Measurements from ENCODE around the gene SLC19A3. TPM values are rescaled to one million over a fixed set of nuclear protein-coding genes. Genes with fewer than 3 reads are reported as not detected.

SLC19A3 gene
- total and polyA plus RNA-seq, 2 experiments from 2014 or later = 3.5 to 9.1 TPM

DNA sequence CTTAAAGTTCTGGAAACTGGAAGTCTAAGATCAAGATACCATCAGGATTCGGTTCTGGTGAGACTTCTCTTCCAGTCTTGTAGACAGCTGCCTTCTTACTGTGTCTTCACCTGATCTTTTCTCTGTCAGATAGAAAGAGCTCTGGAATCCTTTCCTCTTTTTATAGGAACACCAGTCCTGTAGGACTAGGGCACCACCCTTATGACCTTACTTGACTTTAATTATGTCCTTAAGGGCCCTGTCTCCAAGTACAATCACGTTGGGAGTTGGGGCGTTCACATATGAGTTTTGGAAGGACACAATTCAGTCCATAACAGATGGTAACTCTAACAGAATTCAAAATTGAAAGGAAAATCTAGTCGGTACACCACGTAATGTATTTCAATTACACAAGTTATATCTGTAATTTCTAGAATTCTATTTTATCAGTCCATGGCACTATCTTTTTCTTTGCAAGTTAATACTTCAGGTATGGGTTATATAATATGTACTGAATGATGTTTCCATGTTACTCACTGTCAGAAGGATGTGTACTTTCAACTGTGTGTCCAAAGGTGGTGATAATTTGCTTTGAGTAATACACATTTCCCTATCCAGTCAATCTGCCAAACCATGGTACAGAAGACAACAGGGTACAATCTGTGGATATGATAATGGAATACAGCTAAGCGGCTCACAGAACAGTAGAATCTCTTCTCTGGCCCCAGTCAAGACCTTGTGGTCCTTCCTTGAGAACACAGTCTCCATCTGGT lies 52.5 kb downstream of the SLC19A3 start:
- Mint-ChIP-seq H3K4me1 (peaks cover 15% of the 10 kb centered on the region), H3K9me3 (no peaks in the 10 kb centered on the region), H3K4me3 (no peak overlapping the region), H3K27ac (no peak overlapping the region), H3K36me3 (ENCODE audit: low read depth) (no peaks in the 10 kb centered on the region; the same call in 2 of the 3 replicates), H3K27me3 (ENCODE audit: insufficient read depth, low read depth, poor library complexity) (no peaks in the 10 kb centered on the region)
- Histone ChIP-seq H3K27me3 (ENCODE audit: insufficient read depth) (no peaks in the 10 kb centered on the region), H3K4me3 (no peak overlapping the region), H3K36me3 (ENCODE audit: insufficient read depth) (no peaks in the 10 kb centered on the region), H3F3A (replicated peaks; ENCODE audit: low read depth) (no peaks in the 10 kb centered on the region), H3K79me2 (replicated peaks; ENCODE audit: insufficient read depth) (no peaks in the 10 kb centered on the region), H3K9me2 (ENCODE audit: insufficient read depth) (peaks cover 5% of the 10 kb centered on the region; the same call in 1 of the 2 replicates), H3K27ac (ENCODE audit: low read depth) (no peak overlapping the region), H4K20me1 (replicated peaks; ENCODE audit: insufficient read depth) (no peaks in the 10 kb centered on the region), H2AFZ (no peak overlapping the region), H3K4me2 (no peak overlapping the region), H3K4me1 (ENCODE audit: insufficient read depth) (peaks cover 20% of the 10 kb centered on the region)
- TF ChIP-seq, protein P1, sequence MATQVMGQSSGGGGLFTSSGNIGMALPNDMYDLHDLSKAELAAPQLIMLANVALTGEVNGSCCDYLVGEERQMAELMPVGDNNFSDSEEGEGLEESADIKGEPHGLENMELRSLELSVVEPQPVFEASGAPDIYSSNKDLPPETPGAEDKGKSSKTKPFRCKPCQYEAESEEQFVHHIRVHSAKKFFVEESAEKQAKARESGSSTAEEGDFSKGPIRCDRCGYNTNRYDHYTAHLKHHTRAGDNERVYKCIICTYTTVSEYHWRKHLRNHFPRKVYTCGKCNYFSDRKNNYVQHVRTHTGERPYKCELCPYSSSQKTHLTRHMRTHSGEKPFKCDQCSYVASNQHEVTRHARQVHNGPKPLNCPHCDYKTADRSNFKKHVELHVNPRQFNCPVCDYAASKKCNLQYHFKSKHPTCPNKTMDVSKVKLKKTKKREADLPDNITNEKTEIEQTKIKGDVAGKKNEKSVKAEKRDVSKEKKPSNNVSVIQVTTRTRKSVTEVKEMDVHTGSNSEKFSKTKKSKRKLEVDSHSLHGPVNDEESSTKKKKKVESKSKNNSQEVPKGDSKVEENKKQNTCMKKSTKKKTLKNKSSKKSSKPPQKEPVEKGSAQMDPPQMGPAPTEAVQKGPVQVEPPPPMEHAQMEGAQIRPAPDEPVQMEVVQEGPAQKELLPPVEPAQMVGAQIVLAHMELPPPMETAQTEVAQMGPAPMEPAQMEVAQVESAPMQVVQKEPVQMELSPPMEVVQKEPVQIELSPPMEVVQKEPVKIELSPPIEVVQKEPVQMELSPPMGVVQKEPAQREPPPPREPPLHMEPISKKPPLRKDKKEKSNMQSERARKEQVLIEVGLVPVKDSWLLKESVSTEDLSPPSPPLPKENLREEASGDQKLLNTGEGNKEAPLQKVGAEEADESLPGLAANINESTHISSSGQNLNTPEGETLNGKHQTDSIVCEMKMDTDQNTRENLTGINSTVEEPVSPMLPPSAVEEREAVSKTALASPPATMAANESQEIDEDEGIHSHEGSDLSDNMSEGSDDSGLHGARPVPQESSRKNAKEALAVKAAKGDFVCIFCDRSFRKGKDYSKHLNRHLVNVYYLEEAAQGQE (IDR thresholded peaks at IDR 0.05; ENCODE audit: unreplicated experiment) = no peak
- TF ChIP-seq, protein P2, sequence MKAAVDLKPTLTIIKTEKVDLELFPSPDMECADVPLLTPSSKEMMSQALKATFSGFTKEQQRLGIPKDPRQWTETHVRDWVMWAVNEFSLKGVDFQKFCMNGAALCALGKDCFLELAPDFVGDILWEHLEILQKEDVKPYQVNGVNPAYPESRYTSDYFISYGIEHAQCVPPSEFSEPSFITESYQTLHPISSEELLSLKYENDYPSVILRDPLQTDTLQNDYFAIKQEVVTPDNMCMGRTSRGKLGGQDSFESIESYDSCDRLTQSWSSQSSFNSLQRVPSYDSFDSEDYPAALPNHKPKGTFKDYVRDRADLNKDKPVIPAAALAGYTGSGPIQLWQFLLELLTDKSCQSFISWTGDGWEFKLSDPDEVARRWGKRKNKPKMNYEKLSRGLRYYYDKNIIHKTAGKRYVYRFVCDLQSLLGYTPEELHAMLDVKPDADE (IDR thresholded peaks at IDR 0.05) = no peak
- TF ChIP-seq, protein P3, sequence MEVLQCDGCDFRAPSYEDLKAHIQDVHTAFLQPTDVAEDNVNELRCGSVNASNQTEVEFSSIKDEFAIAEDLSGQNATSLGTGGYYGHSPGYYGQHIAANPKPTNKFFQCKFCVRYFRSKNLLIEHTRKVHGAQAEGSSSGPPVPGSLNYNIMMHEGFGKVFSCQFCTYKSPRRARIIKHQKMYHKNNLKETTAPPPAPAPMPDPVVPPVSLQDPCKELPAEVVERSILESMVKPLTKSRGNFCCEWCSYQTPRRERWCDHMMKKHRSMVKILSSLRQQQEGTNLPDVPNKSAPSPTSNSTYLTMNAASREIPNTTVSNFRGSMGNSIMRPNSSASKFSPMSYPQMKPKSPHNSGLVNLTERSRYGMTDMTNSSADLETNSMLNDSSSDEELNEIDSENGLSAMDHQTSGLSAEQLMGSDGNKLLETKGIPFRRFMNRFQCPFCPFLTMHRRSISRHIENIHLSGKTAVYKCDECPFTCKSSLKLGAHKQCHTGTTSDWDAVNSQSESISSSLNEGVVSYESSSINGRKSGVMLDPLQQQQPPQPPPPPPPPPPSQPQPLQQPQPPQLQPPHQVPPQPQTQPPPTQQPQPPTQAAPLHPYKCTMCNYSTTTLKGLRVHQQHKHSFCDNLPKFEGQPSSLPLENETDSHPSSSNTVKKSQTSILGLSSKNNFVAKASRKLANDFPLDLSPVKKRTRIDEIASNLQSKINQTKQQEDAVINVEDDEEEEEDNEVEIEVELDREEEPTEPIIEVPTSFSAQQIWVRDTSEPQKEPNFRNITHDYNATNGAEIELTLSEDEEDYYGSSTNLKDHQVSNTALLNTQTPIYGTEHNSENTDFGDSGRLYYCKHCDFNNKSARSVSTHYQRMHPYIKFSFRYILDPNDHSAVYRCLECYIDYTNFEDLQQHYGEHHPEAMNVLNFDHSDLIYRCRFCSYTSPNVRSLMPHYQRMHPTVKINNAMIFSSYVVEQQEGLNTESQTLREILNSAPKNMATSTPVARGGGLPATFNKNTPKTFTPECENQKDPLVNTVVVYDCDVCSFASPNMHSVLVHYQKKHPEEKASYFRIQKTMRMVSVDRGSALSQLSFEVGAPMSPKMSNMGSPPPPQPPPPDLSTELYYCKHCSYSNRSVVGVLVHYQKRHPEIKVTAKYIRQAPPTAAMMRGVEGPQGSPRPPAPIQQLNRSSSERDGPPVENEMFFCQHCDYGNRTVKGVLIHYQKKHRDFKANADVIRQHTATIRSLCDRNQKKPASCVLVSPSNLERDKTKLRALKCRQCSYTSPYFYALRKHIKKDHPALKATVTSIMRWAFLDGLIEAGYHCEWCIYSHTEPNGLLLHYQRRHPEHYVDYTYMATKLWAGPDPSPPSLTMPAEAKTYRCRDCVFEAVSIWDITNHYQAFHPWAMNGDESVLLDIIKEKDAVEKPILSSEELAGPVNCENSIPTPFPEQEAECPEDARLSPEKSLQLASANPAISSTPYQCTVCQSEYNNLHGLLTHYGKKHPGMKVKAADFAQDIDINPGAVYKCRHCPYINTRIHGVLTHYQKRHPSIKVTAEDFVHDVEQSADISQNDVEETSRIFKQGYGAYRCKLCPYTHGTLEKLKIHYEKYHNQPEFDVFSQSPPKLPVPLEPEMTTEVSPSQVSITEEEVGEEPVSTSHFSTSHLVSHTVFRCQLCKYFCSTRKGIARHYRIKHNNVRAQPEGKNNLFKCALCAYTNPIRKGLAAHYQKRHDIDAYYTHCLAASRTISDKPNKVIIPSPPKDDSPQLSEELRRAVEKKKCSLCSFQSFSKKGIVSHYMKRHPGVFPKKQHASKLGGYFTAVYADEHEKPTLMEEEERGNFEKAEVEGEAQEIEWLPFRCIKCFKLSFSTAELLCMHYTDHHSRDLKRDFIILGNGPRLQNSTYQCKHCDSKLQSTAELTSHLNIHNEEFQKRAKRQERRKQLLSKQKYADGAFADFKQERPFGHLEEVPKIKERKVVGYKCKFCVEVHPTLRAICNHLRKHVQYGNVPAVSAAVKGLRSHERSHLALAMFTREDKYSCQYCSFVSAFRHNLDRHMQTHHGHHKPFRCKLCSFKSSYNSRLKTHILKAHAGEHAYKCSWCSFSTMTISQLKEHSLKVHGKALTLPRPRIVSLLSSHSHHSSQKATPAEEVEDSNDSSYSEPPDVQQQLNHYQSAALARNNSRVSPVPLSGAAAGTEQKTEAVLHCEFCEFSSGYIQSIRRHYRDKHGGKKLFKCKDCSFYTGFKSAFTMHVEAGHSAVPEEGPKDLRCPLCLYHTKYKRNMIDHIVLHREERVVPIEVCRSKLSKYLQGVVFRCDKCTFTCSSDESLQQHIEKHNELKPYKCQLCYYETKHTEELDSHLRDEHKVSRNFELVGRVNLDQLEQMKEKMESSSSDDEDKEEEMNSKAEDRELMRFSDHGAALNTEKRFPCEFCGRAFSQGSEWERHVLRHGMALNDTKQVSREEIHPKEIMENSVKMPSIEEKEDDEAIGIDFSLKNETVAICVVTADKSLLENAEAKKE (CRISPR knock-in tag; IDR thresholded peaks at IDR 0.05) = no peak
- TF ChIP-seq STAT1 (IDR thresholded peaks at IDR 0.05; ENCODE audit: unreplicated experiment) = no peak
- TF ChIP-seq EZH2phosphoT487 (IDR thresholded peaks at IDR 0.05; ENCODE audit: unreplicated experiment) = no peak
- TF ChIP-seq, protein P4, sequence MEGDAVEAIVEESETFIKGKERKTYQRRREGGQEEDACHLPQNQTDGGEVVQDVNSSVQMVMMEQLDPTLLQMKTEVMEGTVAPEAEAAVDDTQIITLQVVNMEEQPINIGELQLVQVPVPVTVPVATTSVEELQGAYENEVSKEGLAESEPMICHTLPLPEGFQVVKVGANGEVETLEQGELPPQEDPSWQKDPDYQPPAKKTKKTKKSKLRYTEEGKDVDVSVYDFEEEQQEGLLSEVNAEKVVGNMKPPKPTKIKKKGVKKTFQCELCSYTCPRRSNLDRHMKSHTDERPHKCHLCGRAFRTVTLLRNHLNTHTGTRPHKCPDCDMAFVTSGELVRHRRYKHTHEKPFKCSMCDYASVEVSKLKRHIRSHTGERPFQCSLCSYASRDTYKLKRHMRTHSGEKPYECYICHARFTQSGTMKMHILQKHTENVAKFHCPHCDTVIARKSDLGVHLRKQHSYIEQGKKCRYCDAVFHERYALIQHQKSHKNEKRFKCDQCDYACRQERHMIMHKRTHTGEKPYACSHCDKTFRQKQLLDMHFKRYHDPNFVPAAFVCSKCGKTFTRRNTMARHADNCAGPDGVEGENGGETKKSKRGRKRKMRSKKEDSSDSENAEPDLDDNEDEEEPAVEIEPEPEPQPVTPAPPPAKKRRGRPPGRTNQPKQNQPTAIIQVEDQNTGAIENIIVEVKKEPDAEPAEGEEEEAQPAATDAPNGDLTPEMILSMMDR (conservative IDR thresholded peaks at IDR 0.05; ENCODE audit: low read depth in 2 of 2) = no peak
- TF ChIP-seq CREB1 (CRISPR knock-in tag; IDR thresholded peaks at IDR 0.05; ENCODE audit: low read depth) = no peak
- no peak for TF ChIP-seq EZH2 (IDR thresholded peaks at IDR 0.05; ENCODE audit: low read depth, unreplicated experiment)
- TF ChIP-seq JUNB (IDR thresholded peaks at IDR 0.05; ENCODE audit: unreplicated experiment) = no peak
- no peak for TF ChIP-seq POLR2AphosphoS5 (IDR thresholded peaks at IDR 0.05; ENCODE audit: low read depth)
- no peak for TF ChIP-seq NANOG (IDR thresholded peaks at IDR 0.05; ENCODE audit: borderline replicate concordance)
- TF ChIP-seq ZNF331 (CRISPR knock-in tag; IDR thresholded peaks at IDR 0.05; ENCODE audit: low read depth) = no peak
- no peak for TF ChIP-seq ZNF114 (CRISPR knock-in tag; IDR thresholded peaks at IDR 0.05)
- DNase-seq (ENCODE audit: low spot score) (no peak), ATAC-seq (no peak)
